Neuronal stem cell (in vitro differentiated cells): ENCODE data around the gene CREB3L2.

Experiments used
- DNase-seq: peaks from one replicate; pipeline ENCODE4 v3.0.0-alpha.2; 2013; ENCODE audit warnings: low spot score
- H2AFZ ChIP-seq: one replicate; pipeline ENCODE4 v1.6.1; 2013; ENCODE audit warnings: mild to moderate bottlenecking, low read length, inconsistent platforms
- H2AK5ac ChIP-seq: 2 replicates; pipeline ENCODE4 v1.6.1; 2013; ENCODE audit warnings: low read depth, mild to moderate bottlenecking, inconsistent platforms, low read length, moderate library complexity, mixed read lengths
- H2BK120ac ChIP-seq: 2 replicates; pipeline ENCODE4 v1.6.1; 2013; ENCODE audit warnings: low read depth, mild to moderate bottlenecking, inconsistent platforms, low read length, moderate library complexity, mixed read lengths
- H2BK12ac ChIP-seq: one replicate; pipeline ENCODE4 v1.6.1; 2013; ENCODE audit warnings: low read length, inconsistent platforms
- H2BK15ac ChIP-seq: 2 replicates; pipeline ENCODE4 v1.6.1; 2013; ENCODE audit warnings: mild to moderate bottlenecking, low read length, inconsistent platforms, mixed read lengths
- H2BK5ac ChIP-seq: one replicate; pipeline ENCODE4 v1.6.1; 2013; ENCODE audit warnings: inconsistent platforms, mild to moderate bottlenecking, low read length, moderate library complexity
- H3K14ac ChIP-seq: one replicate; pipeline ENCODE4 v1.6.1; 2013; ENCODE audit warnings: low read length, inconsistent platforms
- H3K18ac ChIP-seq: 2 replicates; pipeline ENCODE4 v1.6.1; 2013; ENCODE audit warnings: low read length, inconsistent platforms
- H3K23ac ChIP-seq: 2 replicates; pipeline ENCODE4 v1.6.1; 2013; ENCODE audit warnings: low read depth, mild to moderate bottlenecking, mixed read lengths, low read length, inconsistent platforms; ENCODE audit not compliant: poor library complexity
- H3K27ac ChIP-seq: replicated peaks from 3 replicates; pipeline ENCODE4 v1.5.1; 2013; ENCODE audit warnings: low read length, inconsistent platforms
- H3K27me3 ChIP-seq, 3 experiments: 2 replicates each; pipeline ENCODE4 v1.6.1; 2013; ENCODE audit warnings: low read length in 3 of 3, mild to moderate bottlenecking in 2 of 3, inconsistent platforms in 1 of 3, low read depth in 1 of 3, mixed read lengths in 1 of 3, moderate library complexity in 1 of 3; ENCODE audit not compliant: control insufficient read depth in 3 of 3, insufficient read depth in 3 of 3
- H3K36me3 ChIP-seq, 2 donors: replicated peaks in 1 of 2; 2 replicates each; pipeline ENCODE4 v1.6.1; 2013; ENCODE audit warnings: low read length in 2 of 2; ENCODE audit not compliant: control insufficient read depth in 2 of 2, insufficient read depth in 2 of 2
- H3K4ac ChIP-seq: 2 replicates; pipeline ENCODE4 v1.6.1; 2013; ENCODE audit warnings: inconsistent platforms, mild to moderate bottlenecking, low read length, moderate library complexity
- H3K4me1 ChIP-seq, 2 donors: 1 replicate in 1 of 2; 2 replicates in 1 of 2; pipeline ENCODE4 v1.6.1; 2013; ENCODE audit warnings: low read length in 2 of 2, low read depth in 1 of 2; ENCODE audit not compliant: control insufficient read depth in 2 of 2, insufficient read depth in 1 of 2
- H3K4me2 ChIP-seq: one replicate; pipeline ENCODE4 v1.6.1; 2013; ENCODE audit warnings: mild to moderate bottlenecking, low read length, inconsistent platforms; ENCODE audit not compliant: insufficient read depth, poor library complexity, severe bottlenecking
- H3K4me3 ChIP-seq, 2 donors: 2 replicates each; pipeline ENCODE4 v1.5.1; 2013; ENCODE audit warnings: low read length in 2 of 2, mild to moderate bottlenecking in 2 of 2, inconsistent platforms in 1 of 2, moderate library complexity in 1 of 2
- H3K79me1 ChIP-seq: one replicate; pipeline ENCODE4 v1.6.1; 2013; ENCODE audit warnings: low read depth, mild to moderate bottlenecking, inconsistent platforms, low read length, moderate library complexity
- H3K9ac ChIP-seq: one replicate; pipeline ENCODE4 v1.6.1; 2013; ENCODE audit warnings: mild to moderate bottlenecking, low read depth, low read length, inconsistent platforms; ENCODE audit not compliant: poor library complexity
- H3K9me3 ChIP-seq, 2 donors: replicated peaks in 1 of 2; 2 replicates each; pipeline versions ENCODE3 to v1.6.1; 2013; ENCODE audit warnings: low read length in 2 of 2, mild to moderate bottlenecking in 2 of 2, inconsistent platforms in 1 of 2, low read depth in 1 of 2, mixed read lengths in 1 of 2, moderate library complexity in 1 of 2; ENCODE audit not compliant: control insufficient read depth in 2 of 2, insufficient read depth in 1 of 2
- H4K8ac ChIP-seq: one replicate; pipeline ENCODE4 v1.6.1; 2013; ENCODE audit warnings: low read depth, mild to moderate bottlenecking, inconsistent platforms, low read length, moderate library complexity
- H4K91ac ChIP-seq: one replicate; pipeline ENCODE4 v1.6.1; 2013; ENCODE audit warnings: low read length, low read depth, mild to moderate bottlenecking, inconsistent platforms; ENCODE audit not compliant: poor library complexity
- WGBS, 2 donors: extraction: QIAGEN DNeasy Blood & Tissue Kit; methylation state at CpG; one replicate each; pipeline ENCODE4 v1.1.7; 2013; ENCODE audit warnings: missing lambda C conversion rate in 2 of 2, mixed read lengths in 1 of 2; ENCODE audit not compliant: insufficient read length in 2 of 2, insufficient replicate concordance in 1 of 2; ENCODE audit errors: extremely low coverage in 2 of 2; 5-methylcytosine and 5-hydroxymethylcytosine counted together

CREB3L2 gene

GRCh38 chr7:137950967-137951366, 50.9 kb downstream of the CREB3L2 start:
- H3K9ac ChIP-seq = no peak overlapping the region
- H3K14ac ChIP-seq = no peak overlapping the region
- no peak overlapping the region for H3K4me3 ChIP-seq
- no peak overlapping the region for H3K18ac ChIP-seq
- WGBS, 2 donors = no CpG with 5 or more reads among the region's 7 CpGs
- no peak overlapping the region for H2BK5ac ChIP-seq
- no peak overlapping the region for H2BK15ac ChIP-seq
- no peak overlapping the region for H3K23ac ChIP-seq
- H3K36me3 ChIP-seq = no peaks in the 10 kb centered on the region
- H3K27me3 ChIP-seq = no peaks in the 10 kb centered on the region
- no peak overlapping the region for H3K4ac ChIP-seq
- H3K9me3 ChIP-seq = no peaks in the 10 kb centered on the region
- no peak overlapping the region for H3K27ac ChIP-seq
- no peak overlapping the region for H2AK5ac ChIP-seq
- H3K79me1 ChIP-seq = no peaks in the 10 kb centered on the region
- DNase-seq = no peak
- H2AFZ ChIP-seq = no peak overlapping the region
- H3K4me2 ChIP-seq = no peak overlapping the region
- H4K91ac ChIP-seq = no peak overlapping the region
- H3K4me1 ChIP-seq = peaks cover 10 to 17% of the 10 kb centered on the region in 2 donors
- no peak overlapping the region for H4K8ac ChIP-seq
- H2BK12ac ChIP-seq = no peak overlapping the region
- no peak overlapping the region for H2BK120ac ChIP-seq

DNA sequence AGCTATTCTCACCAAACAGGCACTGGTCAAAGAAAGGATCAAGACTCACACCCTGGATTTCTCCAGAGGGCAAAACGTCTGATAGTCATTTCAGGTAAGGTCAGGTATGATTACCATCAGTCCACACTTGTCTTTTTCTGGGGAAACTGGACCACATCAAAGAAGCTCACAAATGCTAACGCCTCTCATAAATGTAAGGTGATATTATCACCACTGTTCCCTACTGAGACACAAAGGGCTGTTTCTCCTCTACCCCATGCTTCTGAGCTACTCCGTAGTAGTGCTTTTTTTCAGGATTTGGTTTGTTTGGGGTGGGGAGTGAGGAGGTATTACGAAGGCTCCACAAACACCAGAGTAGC, 51.6 kb downstream of the CREB3L2 start:
- Histone ChIP-seq H2AFZ (no peak overlapping the region), H3K4me1 (peaks cover 10 to 17% of the 10 kb centered on the region in 2 donors), H3K27ac (no peak overlapping the region), H3K23ac (no peak overlapping the region), H3K4me2 (no peak overlapping the region), H4K91ac (no peak overlapping the region), H2BK5ac (no peak overlapping the region), H3K18ac (no peak overlapping the region), H3K79me1 (no peaks in the 10 kb centered on the region), H3K36me3 (no peaks in the 10 kb centered on the region), H3K14ac (no peak overlapping the region), H2BK15ac (no peak overlapping the region), H3K4ac (no peak overlapping the region), H3K9me3 (no peaks in the 10 kb centered on the region), H2AK5ac (no peak overlapping the region), H2BK12ac (no peak overlapping the region), H2BK120ac (no peak overlapping the region), H3K27me3 (no peaks in the 10 kb centered on the region), H4K8ac (no peak overlapping the region), H3K4me3 (no peak overlapping the region), H3K9ac (no peak overlapping the region)
- WGBS, 2 donors = no CpG with 5 or more reads among the region's 4 CpGs
- DNase-seq = no peak

- H2BK120ac ChIP-seq = no peak overlapping the region
- no peak for DNase-seq
- no peak overlapping the region for H2BK12ac ChIP-seq
- no peak overlapping the region for H3K27ac ChIP-seq
- H3K14ac ChIP-seq = no peak overlapping the region
- H2AK5ac ChIP-seq = no peak overlapping the region
- no peaks in the 10 kb centered on the region for H3K79me1 ChIP-seq
- no peak overlapping the region for H3K9ac ChIP-seq
- H3K27me3 ChIP-seq = no peaks in the 10 kb centered on the region
- no peak overlapping the region for H3K4ac ChIP-seq
- no peak overlapping the region for H2BK5ac ChIP-seq
- no peak overlapping the region for H4K91ac ChIP-seq
- no peak overlapping the region for H3K4me3 ChIP-seq
- no CpG with 5 or more reads among the region's 6 CpGs for WGBS, 2 donors
- no peak overlapping the region for H3K4me2 ChIP-seq
- no peak overlapping the region for H2AFZ ChIP-seq
- no peak overlapping the region for H4K8ac ChIP-seq
- no peak overlapping the region for H3K23ac ChIP-seq
- H2BK15ac ChIP-seq = no peak overlapping the region
- no peak overlapping the region for H3K18ac ChIP-seq
- no peaks in the 10 kb centered on the region for H3K9me3 ChIP-seq
- peaks cover 10 to 14% of the 10 kb centered on the region in 2 donors for H3K4me1 ChIP-seq
- no peaks in the 10 kb centered on the region for H3K36me3 ChIP-seq
Observed at GRCh38 chr7:137949416-137950262, 52.2 kb downstream of the CREB3L2 start.

- WGBS, 2 donors = no CpG with 5 or more reads among the region's 6 CpGs
- H3K27ac ChIP-seq = no peak overlapping the region
Observed at GRCh38 chr7:137948845-137949330, 53.0 kb downstream of the CREB3L2 start.

More at GRCh38 chr7:137948845-137949330, 53.0 kb downstream of the CREB3L2 start:
- H3K4me2 ChIP-seq = no peak overlapping the region
- H2BK120ac ChIP-seq = no peak overlapping the region
- DNase-seq = no peak
- H3K9ac ChIP-seq = no peak overlapping the region
- H2BK5ac ChIP-seq = no peak overlapping the region
- no peak overlapping the region for H4K8ac ChIP-seq
- no peak overlapping the region for H2BK12ac ChIP-seq
- H3K14ac ChIP-seq = no peak overlapping the region
- no peak overlapping the region for H4K91ac ChIP-seq
- no peaks in the 10 kb centered on the region for H3K9me3 ChIP-seq
- no peak overlapping the region for H3K23ac ChIP-seq
- H3K4ac ChIP-seq = no peak overlapping the region
- H2AK5ac ChIP-seq = no peak overlapping the region
- no peaks in the 10 kb centered on the region for H3K36me3 ChIP-seq
- H3K27me3 ChIP-seq = no peaks in the 10 kb centered on the region
- no peaks in the 10 kb centered on the region for H3K79me1 ChIP-seq
- H2AFZ ChIP-seq = no peak overlapping the region
- no peak overlapping the region for H2BK15ac ChIP-seq
- H3K18ac ChIP-seq = no peak overlapping the region
- H3K4me3 ChIP-seq = no peak overlapping the region
- H3K4me1 ChIP-seq = peaks cover 9 to 10% of the 10 kb centered on the region in 2 donors
